ENCODE measurements around the gene RBM38. TPM values are rescaled to one million over a fixed set of nuclear protein-coding genes. Genes with fewer than 3 reads are reported as not detected.

RBM38 gene
- total RNA-seq, 1 donor from 2014 or later: 10.6 TPM

GRCh38 chr20:57400821-57401564 is 9.8 kb downstream of the RBM38 start:
- DNase-seq (ENCODE audit: low spot score in 2 of 2) (no peak), FAIRE-seq (no peak)

GRCh38 chr20:57401565-57401918 is 10.3 kb downstream of the RBM38 start:
- no peak for DNase-seq (ENCODE audit: low spot score in 2 of 2)
- FAIRE-seq: no peak

- DNase-seq (ENCODE audit: low spot score in 2 of 2): no peak
- no peak for FAIRE-seq
Measured at GRCh38 chr20:57402206-57403125, 11.3 kb downstream of the RBM38 start.

- no peak for DNase-seq (ENCODE audit: low spot score in 2 of 2)
- FAIRE-seq: no peak
Measured at GRCh38 chr20:57403216-57403615, 12.0 kb downstream of the RBM38 start.

- no peak for FAIRE-seq
- no peak for DNase-seq (ENCODE audit: low spot score in 2 of 2)
Measured at GRCh38 chr20:57404006-57404405, 12.8 kb downstream of the RBM38 start.

GRCh38 chr20:57404419-57405072 is 13.3 kb downstream of the RBM38 start:
- FAIRE-seq (no peak), DNase-seq (ENCODE audit: low spot score in 2 of 2) (no peak)

- DNase-seq (ENCODE audit: low spot score in 2 of 2) (no peak), FAIRE-seq (no peak)
Measured at GRCh38 chr20:57405236-57406016, 14.2 kb downstream of the RBM38 start.

- no peak for FAIRE-seq
Measured at GRCh38 chr20:57407541-57407956, 16.4 kb downstream of the RBM38 start.

GRCh38 chr20:57408131-57408530 is 16.9 kb downstream of the RBM38 start:
- DNase-seq (ENCODE audit: low spot score in 2 of 2): no peak
- FAIRE-seq: no peak

More at GRCh38 chr20:57407541-57407956, 16.4 kb downstream of the RBM38 start:
- DNase-seq (ENCODE audit: low spot score in 2 of 2): no peak

GRCh38 chr20:57408536-57409233 is 17.5 kb downstream of the RBM38 start:
- DNase-seq (ENCODE audit: low spot score in 2 of 2) (no peak), FAIRE-seq (no peak)

GRCh38 chr20:57409316-57409671 is 18.1 kb downstream of the RBM38 start:
- no peak for FAIRE-seq

GRCh38 chr20:57409672-57410397 is 18.6 kb downstream of the RBM38 start:
- DNase-seq (ENCODE audit: low spot score in 2 of 2): no peak
- FAIRE-seq: no peak

More at GRCh38 chr20:57409316-57409671, 18.1 kb downstream of the RBM38 start:
- DNase-seq (ENCODE audit: low spot score in 2 of 2): no peak

GRCh38 chr20:57410398-57410920 is 19.3 kb downstream of the RBM38 start:
- no peak for DNase-seq (ENCODE audit: low spot score in 2 of 2)
- FAIRE-seq: no peak

GRCh38 chr20:57410924-57411323 is 19.7 kb downstream of the RBM38 start:
- DNase-seq (ENCODE audit: low spot score in 2 of 2) (no peak), FAIRE-seq (no peak)

GRCh38 chr20:57411406-57412283 is 20.4 kb downstream of the RBM38 start:
- DNase-seq (ENCODE audit: low spot score in 2 of 2) (no peak), FAIRE-seq (no peak)

GRCh38 chr20:57412347-57413029 is 21.3 kb downstream of the RBM38 start:
- FAIRE-seq (no peak), DNase-seq (ENCODE audit: low spot score in 2 of 2) (no peak)

GRCh38 chr20:57413986-57414385 is 22.8 kb downstream of the RBM38 start:
- FAIRE-seq (no peak), DNase-seq (ENCODE audit: low spot score in 2 of 2) (no peak)

All from frontal cortex (tissue), 4 donors.